SK-N-SH (cell line): Measurements from ENCODE around the gene COL20A1. TPM values are rescaled to one million over a fixed set of nuclear protein-coding genes. Genes with fewer than 3 reads are reported as not detected.

Experiments
- CTCF ChIA-PET: fragments of 300-600, 350-600 bp; formaldehyde crosslinking; extraction: SDS; loops from one replicate; lab custom pipeline; 2021; lab: Yijun Ruan, JAX
- POLR2A ChIA-PET: fragments of 350-600 bp; sonication (Branson Sonifier 250); formaldehyde crosslinking; extraction: SDS; loops from one replicate; lab custom pipeline; 2020; ENCODE audit warnings: antibody characterized with exemption, inconsistent platforms; lab: Yijun Ruan, JAX
- DNase-seq: peaks from one replicate; pipeline ENCODE4 v3.0.0; 2012
- H2AFZ ChIP-seq: fragments of 200-600 bp; sonication (generic); 2 replicates; pipeline ENCODE4 v1.8.1; 2016; ENCODE audit warnings: antibody characterized with exemption, mild to moderate bottlenecking, low read depth
- H3F3A ChIP-seq: fragments of 200-600 bp; sonication (generic); replicated peaks from 2 replicates; pipeline ENCODE3; 2016; ENCODE audit warnings: antibody characterized with exemption, mild to moderate bottlenecking; ENCODE audit not compliant: insufficient read depth
- H3K27ac ChIP-seq, 2 experiments: fragments of 200-500 bp in 1 of 2; fragments of 200-600 bp in 1 of 2; sonication (Bioruptor generic) in 1 of 2; sonication (generic), shearing (Covaris generic) in 1 of 2; 2 replicates each; pipeline versions ENCODE4 v1.5.1 to v1.6.1; 2014 to 2016; ENCODE audit warnings: low read depth in 2 of 2, inconsistent platforms in 1 of 2, low read length in 1 of 2, mild to moderate bottlenecking in 1 of 2, mixed read lengths in 1 of 2
- H3K27me3 ChIP-seq: fragments of 200-600 bp; sonication (generic), shearing (Covaris generic); 2 replicates; pipeline ENCODE4 v1.6.1; 2016; ENCODE audit warnings: mixed run types; ENCODE audit not compliant: insufficient read depth
- H3K36me3 ChIP-seq, 2 experiments: fragments of 200-500 bp in 1 of 2; fragments of 200-600 bp in 1 of 2; sonication (Bioruptor generic) in 1 of 2; sonication (generic) in 1 of 2; replicated peaks in 1 of 2; 2 replicates each; pipeline versions ENCODE3 to v1.5.1; 2014 to 2016; ENCODE audit warnings: low read length in 1 of 2, mild to moderate bottlenecking in 1 of 2; ENCODE audit not compliant: insufficient read depth in 2 of 2, control insufficient read depth in 1 of 2
- H3K4me1 ChIP-seq, 2 experiments: fragments of 200-500 bp in 1 of 2; fragments of 200-600 bp in 1 of 2; sonication (Bioruptor generic) in 1 of 2; sonication (generic), shearing (Covaris generic) in 1 of 2; 2 replicates each; pipeline versions ENCODE4 v1.5.1 to v1.6.1; 2014 to 2016; ENCODE audit warnings: low read depth in 1 of 2, low read length in 1 of 2, mixed run types in 1 of 2; ENCODE audit not compliant: insufficient read depth in 2 of 2, control insufficient read depth in 1 of 2
- H3K4me2 ChIP-seq: fragments of 200-600 bp; sonication (generic), shearing (Covaris generic); 2 replicates; pipeline ENCODE4 v1.6.1; 2017; ENCODE audit warnings: mixed run types
- H3K4me3 ChIP-seq, 2 experiments: fragments of 200-500 bp in 1 of 2; fragments of 200-600 bp in 1 of 2; sonication (Bioruptor generic) in 1 of 2; sonication (generic), shearing (Covaris generic) in 1 of 2; 2 replicates each; pipeline versions ENCODE4 v1.5.1 to v1.8.1; 2014 to 2016; ENCODE audit warnings: low read depth in 2 of 2, inconsistent platforms in 1 of 2, low read length in 1 of 2, mild to moderate bottlenecking in 1 of 2, mixed read lengths in 1 of 2, moderate library complexity in 1 of 2
- H3K79me2 ChIP-seq: fragments of 200-600 bp; sonication (generic); 2 replicates; pipeline ENCODE4 v1.8.1; 2017; ENCODE audit warnings: mild to moderate bottlenecking; ENCODE audit not compliant: insufficient read depth
- H3K9ac ChIP-seq: fragments of 200-600 bp; sonication (generic); 2 replicates; pipeline ENCODE4 v1.6.1; 2017; ENCODE audit warnings: mixed run types
- H3K9me2 ChIP-seq: fragments of 200-600 bp; sonication (generic); 2 replicates; pipeline ENCODE4 v1.6.1; 2017; ENCODE audit warnings: mixed run types
- H3K9me3 ChIP-seq: fragments of 200-600 bp; sonication (generic); 2 replicates; pipeline ENCODE4 v1.6.1; 2017; ENCODE audit warnings: mixed run types, mild to moderate bottlenecking, moderate library complexity
- H4K20me1 ChIP-seq: fragments of 200-600 bp; sonication (generic); 2 replicates; pipeline ENCODE4 v1.6.1; 2017; ENCODE audit warnings: mild to moderate bottlenecking, mixed run types; ENCODE audit not compliant: insufficient read depth
- CTCF ChIP-seq: fragments of 200-600 bp; sonication (generic); IDR thresholded peaks from 2 replicates; pipeline ENCODE4 v1.6.1; 2017; ENCODE audit warnings: antibody characterized with exemption, mild to moderate bottlenecking, moderate library complexity
- EP300 ChIP-seq, 2 experiments: IDR thresholded peaks; 2 replicates each; pipeline versions ENCODE4 v1.4.0 to v1.6.1; 2012; ENCODE audit warnings: borderline replicate concordance in 1 of 2, low read depth in 1 of 2, low read length in 1 of 2
- FOSL2 ChIP-seq: IDR thresholded peaks from 2 replicates; pipeline ENCODE4 v1.4.0; 2012; ENCODE audit warnings: low read depth, mild to moderate bottlenecking, moderate library complexity, borderline replicate concordance
- FOXJ3 ChIP-seq: sonication (generic); formaldehyde crosslinking; IDR thresholded peaks from 2 replicates; pipeline ENCODE4 v1.5.1; 2020; ENCODE audit warnings: mild to moderate bottlenecking, missing genetic modification reagents
- FOXM1 ChIP-seq: IDR thresholded peaks from 2 replicates; pipeline ENCODE4 v1.4.0; 2012; ENCODE audit warnings: low read depth, mild to moderate bottlenecking
- IRF3 ChIP-seq: fragments of 150-350 bp; IDR thresholded peaks from 2 replicates; pipeline ENCODE4 v1.6.1; 2016; ENCODE audit warnings: mild to moderate bottlenecking, low read depth, low read length
- MEF2A ChIP-seq: IDR thresholded peaks from 2 replicates; pipeline ENCODE4 v1.4.0; 2012; ENCODE audit warnings: low read depth, borderline replicate concordance
- RAD21 ChIP-seq: IDR thresholded peaks from 2 replicates; pipeline ENCODE4 v1.6.1; 2012; ENCODE audit warnings: mild to moderate bottlenecking, low read length
- RCOR1 ChIP-seq: fragments of 150-350 bp; IDR thresholded peaks from 2 replicates; pipeline ENCODE4 v1.6.1; 2017; ENCODE audit warnings: antibody characterized with exemption, low read length
- REST ChIP-seq: IDR thresholded peaks from 2 replicates; pipeline ENCODE4 v1.6.1; 2012; ENCODE audit warnings: mild to moderate bottlenecking, low read depth, low read length, moderate library complexity
- RFX5 ChIP-seq: IDR thresholded peaks from 2 replicates; pipeline ENCODE4 v1.6.1; 2012; ENCODE audit warnings: mild to moderate bottlenecking, improper control_type of control experiment, low read length
- USF1 ChIP-seq: IDR thresholded peaks from 2 replicates; pipeline ENCODE4 v1.4.0; 2012; ENCODE audit warnings: low read depth, borderline replicate concordance
- YY1 ChIP-seq: IDR thresholded peaks from 2 replicates; pipeline ENCODE4 v1.4.0; 2012; ENCODE audit warnings: low read depth, mild to moderate bottlenecking
- ZBTB33 ChIP-seq: IDR thresholded peaks from 2 replicates; pipeline ENCODE4 v1.4.0; 2012; ENCODE audit warnings: low read depth, borderline replicate concordance
- whole genome bisulfite sequencing: methylation state at CpG from one replicate; pipeline ENCODE4 v1.1.6; 2017; ENCODE audit warnings: low lambda C conversion rate; 5-methylcytosine and 5-hydroxymethylcytosine counted together
- polyA plus RNA-seq, 3 experiments: library from polyadenylated mRNA; depleted of rRNA; stranded (reverse); fragments of >200 nt; gene quantifications; 2 replicates each; pipeline ENCODE4 v1.2.3, GENCODE V29; 2012

The COL20A1 gene
- polyA plus RNA-seq, 1 of the 3 experiments (the other 2 are of a cell fraction) = not detected

- peaks cover 0 to 10% of the 10 kb centered on the region in 2 experiments; a peak in 2 of 4 replicates for H3K4me1 ChIP-seq
- TF ChIP-seq EP300 (IDR thresholded peaks at IDR 0.05; ENCODE audit: borderline replicate concordance in 1 of 2, low read depth in 1 of 2, low read length in 1 of 2) (no peak), YY1 (no peak), IRF3 (no peak), RCOR1 (no peak), REST (no peak)
- TF ChIP-seq, all 33 proteins: peak for 0
- ChIA-PET POLR2A (no interaction called here), CTCF (interaction anchor here (0.9 to 4.7 kb wide), 4 partner anchors 16 to 113 kb away, joined by 3 to 38 read pairs (median 4); no protein-coding TSS in a partner anchor)
- Histone ChIP-seq H3K9ac (no peak overlapping the region), H3K27me3 (no peaks in the 10 kb centered on the region; the same call in 1 of the 2 replicates), H2AFZ (no peak overlapping the region), H3K4me2 (no peak overlapping the region), H3K4me3 (no peak overlapping the region), H3K27ac (no peak overlapping the region), H3K9me2 (no peaks in the 10 kb centered on the region), H4K20me1 (peaks cover 4% of the 10 kb centered on the region), H3F3A (no peaks in the 10 kb centered on the region), H3K36me3 (no peaks in the 10 kb centered on the region), H3K9me3 (no peaks in the 10 kb centered on the region), H3K79me2 (peaks cover 12% of the 10 kb centered on the region)
- WGBS = 73% methylated on average over 9 of the region's 18 CpGs
- DNase-seq = no peak
Measured at GRCh38 chr20:63268671-63269439, 24.1 kb upstream of the COL20A1 start.

- Histone ChIP-seq H3K27me3 (no peaks in the 10 kb centered on the region), H3K9me3 (no peaks in the 10 kb centered on the region), H3K79me2 (peaks cover 21% of the 10 kb centered on the region), H3K4me3 (no peak overlapping the region), H3K36me3 (no peaks in the 10 kb centered on the region), H3K9ac (no peak overlapping the region), H2AFZ (no peak overlapping the region), H3K4me1 (peaks cover 0 to 18% of the 10 kb centered on the region in 2 experiments; a peak in 2 of 4 replicates), H3F3A (no peaks in the 10 kb centered on the region), H3K27ac (no peak overlapping the region), H4K20me1 (peaks cover 13% of the 10 kb centered on the region), H3K4me2 (no peak overlapping the region), H3K9me2 (no peaks in the 10 kb centered on the region)
- ChIA-PET POLR2A (no interaction called here), CTCF (interaction anchor here (0.6 to 4.7 kb wide), 4 partner anchors 16 to 214 kb away, joined by 3 to 38 read pairs (median 4); no protein-coding TSS in a partner anchor)
- DNase-seq = no peak
- 80% methylated on average over 9 of the region's 9 CpGs for WGBS
- no peak for TF ChIP-seq FOXM1
- TF ChIP-seq USF1 = no peak
- TF ChIP-seq RAD21 = no peak
- TF ChIP-seq IRF3 = no peak
- TF ChIP-seq ZBTB33 = no peak
- no peak for TF ChIP-seq CTCF
- no peak for TF ChIP-seq MEF2A
- TF ChIP-seq FOXJ3 (CRISPR knock-in tag) = no peak
- TF ChIP-seq FOSL2 = no peak
- no peak for TF ChIP-seq RFX5
Measured at GRCh38 chr20:63269724-63270123, 23.3 kb upstream of the COL20A1 start.
